ENCODE results near the gene NCOA6.
A peak's percentile ranks its signal among the peaks of the same experiment; 100 is the strongest.
"Not testable (repeated sequence)": the region's sequence is repeated elsewhere in the genome, so short reads cannot be mapped to it uniquely, and the experiment has no call there.

Gene NCOA6

GRCh38 chr20:34716921-34717229 lies 108.6 kb downstream of the NCOA6 start:
- no peak overlapping the region for H3K27ac ChIP-seq (ENCODE audit: low read length)
- peaks cover 20 to 36% of the 10 kb centered on the region in 2 donors for H3K36me3 ChIP-seq (ENCODE audit: control insufficient read depth in 1 of 2, insufficient read depth in 2 of 2, low read length in 2 of 2)
- H3K4me1 ChIP-seq (ENCODE audit: control insufficient read depth in 1 of 2, insufficient read depth in 2 of 2, low read length in 2 of 2): peaks cover 0 to 12% of the 10 kb centered on the region in 2 donors
- no peaks in the 10 kb centered on the region for H3K9me3 ChIP-seq (ENCODE audit: control insufficient read depth in 1 of 2, low read length in 2 of 2)
- H3K27me3 ChIP-seq (ENCODE audit: low read depth, low read length): no peaks in the 10 kb centered on the region
- no peak overlapping the region for H3K4me3 ChIP-seq (ENCODE audit: low read depth in 1 of 2, low read length in 2 of 2)

- Histone ChIP-seq H3K27me3 (ENCODE audit: low read depth, low read length) (no peaks in the 10 kb centered on the region), H3K4me1 (ENCODE audit: control insufficient read depth in 1 of 2, insufficient read depth in 2 of 2, low read length in 2 of 2) (peaks cover 0 to 17% of the 10 kb centered on the region in 2 donors), H3K9me3 (ENCODE audit: control insufficient read depth in 1 of 2, low read length in 2 of 2) (no peaks in the 10 kb centered on the region), H3K36me3 (ENCODE audit: control insufficient read depth in 1 of 2, insufficient read depth in 2 of 2, low read length in 2 of 2) (peaks cover 20 to 35% of the 10 kb centered on the region in 2 donors), H3K27ac (ENCODE audit: low read length) (no peak overlapping the region), H3K4me3 (ENCODE audit: low read depth in 1 of 2, low read length in 2 of 2) (no peak overlapping the region)
Observed at GRCh38 chr20:34715384-34715783, 110.1 kb downstream of the NCOA6 start.

- not testable (repeated sequence) for H3K27ac ChIP-seq (ENCODE audit: low read length); H3K4me3 ChIP-seq (ENCODE audit: low read depth in 1 of 2, low read length in 2 of 2); H3K9me3 ChIP-seq (ENCODE audit: control insufficient read depth in 1 of 2, low read length in 2 of 2); H3K27me3 ChIP-seq (ENCODE audit: low read depth, low read length)
- peaks cover 0 to 11% of the 10 kb centered on the region in 2 donors for H3K4me1 ChIP-seq (ENCODE audit: control insufficient read depth in 1 of 2, insufficient read depth in 2 of 2, low read length in 2 of 2)
- peaks cover 20 to 35% of the 10 kb centered on the region in 2 donors for H3K36me3 ChIP-seq (ENCODE audit: control insufficient read depth in 1 of 2, insufficient read depth in 2 of 2, low read length in 2 of 2)
Observed at GRCh38 chr20:34713944-34714515, 111.4 kb downstream of the NCOA6 start.

GRCh38 chr20:34713194-34713943 lies 112.1 kb downstream of the NCOA6 start:
- no peaks in the 10 kb centered on the region for H3K9me3 ChIP-seq (ENCODE audit: control insufficient read depth in 1 of 2, low read length in 2 of 2)
- H3K36me3 ChIP-seq (ENCODE audit: control insufficient read depth in 1 of 2, insufficient read depth in 2 of 2, low read length in 2 of 2): peaks cover 20 to 35% of the 10 kb centered on the region in 2 donors
- no peak overlapping the region for H3K4me3 ChIP-seq (ENCODE audit: low read depth in 1 of 2, low read length in 2 of 2)
- no peak overlapping the region for H3K27ac ChIP-seq (ENCODE audit: low read length)
- no peaks in the 10 kb centered on the region for H3K27me3 ChIP-seq (ENCODE audit: low read depth, low read length)
- peaks cover 0 to 16% of the 10 kb centered on the region in 2 donors for H3K4me1 ChIP-seq (ENCODE audit: control insufficient read depth in 1 of 2, insufficient read depth in 2 of 2, low read length in 2 of 2)

- H3K36me3 ChIP-seq (ENCODE audit: control insufficient read depth in 1 of 2, insufficient read depth in 2 of 2, low read length in 2 of 2): peaks cover 17 to 35% of the 10 kb centered on the region in 2 donors
- no peaks in the 10 kb centered on the region for H3K9me3 ChIP-seq (ENCODE audit: control insufficient read depth in 1 of 2, low read length in 2 of 2)
- H3K27me3 ChIP-seq (ENCODE audit: low read depth, low read length): no peaks in the 10 kb centered on the region
- no peak overlapping the region for H3K27ac ChIP-seq (ENCODE audit: low read length)
- H3K4me3 ChIP-seq (ENCODE audit: low read depth in 1 of 2, low read length in 2 of 2): no peak overlapping the region
- H3K4me1 ChIP-seq (ENCODE audit: control insufficient read depth in 1 of 2, insufficient read depth in 2 of 2, low read length in 2 of 2): peaks cover 0 to 17% of the 10 kb centered on the region in 2 donors
Observed at GRCh38 chr20:34712525-34713192, 112.8 kb downstream of the NCOA6 start.

GRCh38 chr20:34711813-34712430 lies 113.5 kb downstream of the NCOA6 start:
- Histone ChIP-seq H3K9me3 (ENCODE audit: control insufficient read depth in 1 of 2, low read length in 2 of 2) (no peaks in the 10 kb centered on the region), H3K27ac (ENCODE audit: low read length) (no peak overlapping the region), H3K4me1 (ENCODE audit: control insufficient read depth in 1 of 2, insufficient read depth in 2 of 2, low read length in 2 of 2) (peaks cover 0 to 20% of the 10 kb centered on the region in 2 donors), H3K4me3 (ENCODE audit: low read depth in 1 of 2, low read length in 2 of 2) (no peak overlapping the region), H3K36me3 (ENCODE audit: control insufficient read depth in 1 of 2, insufficient read depth in 2 of 2, low read length in 2 of 2) (peaks cover 14 to 35% of the 10 kb centered on the region in 2 donors), H3K27me3 (ENCODE audit: low read depth, low read length) (no peaks in the 10 kb centered on the region)

- peak overlapping the region in 1 of 2 donors; percentile 42 for H3K4me3 ChIP-seq (ENCODE audit: low read depth in 1 of 2, low read length in 2 of 2)
- H3K27ac ChIP-seq (ENCODE audit: low read length): peak overlapping the region; percentile 9
- peaks cover 14 to 35% of the 10 kb centered on the region in 2 donors for H3K36me3 ChIP-seq (ENCODE audit: control insufficient read depth in 1 of 2, insufficient read depth in 2 of 2, low read length in 2 of 2)
Observed at GRCh38 chr20:34710861-34711574, 114.4 kb downstream of the NCOA6 start.

GRCh38 chr20:34710568-34710839 lies 114.9 kb downstream of the NCOA6 start:
- peak overlapping the region; percentile 42 to 77 for H3K4me3 ChIP-seq (ENCODE audit: low read depth in 1 of 2, low read length in 2 of 2)
- H3K27me3 ChIP-seq (ENCODE audit: low read depth, low read length): no peaks in the 10 kb centered on the region
- H3K27ac ChIP-seq (ENCODE audit: low read length): peak overlapping the region; percentile 9

More at GRCh38 chr20:34710861-34711574, 114.4 kb downstream of the NCOA6 start:
- H3K27me3 ChIP-seq (ENCODE audit: low read depth, low read length): no peaks in the 10 kb centered on the region
- H3K4me1 ChIP-seq (ENCODE audit: control insufficient read depth in 1 of 2, insufficient read depth in 2 of 2, low read length in 2 of 2): peaks cover 4 to 30% of the 10 kb centered on the region in 2 donors
- no peaks in the 10 kb centered on the region for H3K9me3 ChIP-seq (ENCODE audit: control insufficient read depth in 1 of 2, low read length in 2 of 2)

GRCh38 chr20:34709831-34710567 lies 115.5 kb downstream of the NCOA6 start:
- Histone ChIP-seq H3K4me1 (ENCODE audit: control insufficient read depth in 1 of 2, insufficient read depth in 2 of 2, low read length in 2 of 2) (peaks cover 14 to 40% of the 10 kb centered on the region in 2 donors), H3K27me3 (ENCODE audit: low read depth, low read length) (no peaks in the 10 kb centered on the region), H3K36me3 (ENCODE audit: control insufficient read depth in 1 of 2, insufficient read depth in 2 of 2, low read length in 2 of 2) (peaks cover 14 to 31% of the 10 kb centered on the region in 2 donors), H3K27ac (ENCODE audit: low read length) (peak overlapping the region; percentile 56), H3K9me3 (ENCODE audit: control insufficient read depth in 1 of 2, low read length in 2 of 2) (no peaks in the 10 kb centered on the region), H3K4me3 (ENCODE audit: low read depth in 1 of 2, low read length in 2 of 2) (peak overlapping the region; percentile 53 to 77)

More at GRCh38 chr20:34710568-34710839, 114.9 kb downstream of the NCOA6 start:
- Histone ChIP-seq H3K9me3 (ENCODE audit: control insufficient read depth in 1 of 2, low read length in 2 of 2) (no peaks in the 10 kb centered on the region), H3K4me1 (ENCODE audit: control insufficient read depth in 1 of 2, insufficient read depth in 2 of 2, low read length in 2 of 2) (peaks cover 9 to 35% of the 10 kb centered on the region in 2 donors), H3K36me3 (ENCODE audit: control insufficient read depth in 1 of 2, insufficient read depth in 2 of 2, low read length in 2 of 2) (peaks cover 14 to 35% of the 10 kb centered on the region in 2 donors)

GRCh38 chr20:34709044-34709830 lies 116.2 kb downstream of the NCOA6 start:
- Histone ChIP-seq H3K27ac (ENCODE audit: low read length) (peak overlapping the region; percentile 56), H3K36me3 (ENCODE audit: control insufficient read depth in 1 of 2, insufficient read depth in 2 of 2, low read length in 2 of 2) (peaks cover 10 to 26% of the 10 kb centered on the region in 2 donors), H3K9me3 (ENCODE audit: control insufficient read depth in 1 of 2, low read length in 2 of 2) (no peaks in the 10 kb centered on the region), H3K4me3 (ENCODE audit: low read depth in 1 of 2, low read length in 2 of 2) (peak overlapping the region; percentile 53 to 77), H3K27me3 (ENCODE audit: low read depth, low read length) (no peaks in the 10 kb centered on the region), H3K4me1 (ENCODE audit: control insufficient read depth in 1 of 2, insufficient read depth in 2 of 2, low read length in 2 of 2) (peaks cover 17 to 43% of the 10 kb centered on the region in 2 donors)

Data from muscle layer of duodenum (tissue), 2 donors.